ENCODE data around the gene MED7.

MED7 gene

GRCh38 chr5:157165668-157166067 is 23.0 kb upstream of the MED7 start (continued):
- TF ChIP-seq BCL6B (tag by site-specific recombination; IDR thresholded peaks at IDR 0.05) (no peak), PBX3 (CRISPR knock-in tag; IDR thresholded peaks at IDR 0.05) (no peak), BCL11A (tag by site-specific recombination; IDR thresholded peaks at IDR 0.05; ENCODE audit: low read depth) (no peak), YY1 (tag by site-specific recombination; IDR thresholded peaks at IDR 0.05) (no peak), ZNF394 (tag by site-specific recombination; IDR thresholded peaks at IDR 0.05; ENCODE audit: borderline replicate concordance) (no peak), ZNF24 (tag by site-specific recombination; IDR thresholded peaks at IDR 0.05) (no peak)

GRCh38 chr5:157165261-157165660 is 22.6 kb upstream of the MED7 start:
- H3K27ac ChIP-seq (ENCODE audit: extremely low read depth, low read depth, low read length) = no peak overlapping the region
- ChIA-PET POLR2A (interaction anchor here (1.0 kb wide), 1 partner anchor 22 kb away, joined by 3 read pairs; the partner anchor contains the start of gene MED7), CTCF (no interaction called here)
- no peaks in the 10 kb centered on the region for H3K36me3 ChIP-seq (ENCODE audit: control insufficient read depth in 2 of 2, insufficient read depth in 1 of 2, low read length in 2 of 2)
- no peaks in the 10 kb centered on the region for H3K9me3 ChIP-seq (ENCODE audit: control insufficient read depth, insufficient read depth, low read depth, low read length)
- H3K4me3 ChIP-seq (ENCODE audit: low read depth, low read length) = no peak overlapping the region
- TF ChIP-seq ZNF169 (tag by site-specific recombination; IDR thresholded peaks at IDR 0.05) (no peak), MZF1 (tag by site-specific recombination; IDR thresholded peaks at IDR 0.05; ENCODE audit: borderline replicate concordance) (no peak), ZSCAN30 (tag by site-specific recombination; IDR thresholded peaks at IDR 0.05) (no peak), TRIM28 (IDR thresholded peaks at IDR 0.05; ENCODE audit: borderline replicate concordance, low read length) (no peak), ZNF596 (tag by site-specific recombination; IDR thresholded peaks at IDR 0.05) (no peak), SETDB1 (IDR thresholded peaks at IDR 0.05; ENCODE audit: insufficient read length, low read length) (no peak), ZNF221 (tag by site-specific recombination; IDR thresholded peaks at IDR 0.05; ENCODE audit: borderline replicate concordance) (no peak), ZNF776 (tag by site-specific recombination; IDR thresholded peaks at IDR 0.05; ENCODE audit: borderline replicate concordance) (no peak), ZBTB48 (tag by site-specific recombination; IDR thresholded peaks at IDR 0.05) (no peak), ZNF302 (tag by site-specific recombination; IDR thresholded peaks at IDR 0.05; ENCODE audit: low read depth) (no peak), ZNF571 (tag by site-specific recombination; IDR thresholded peaks at IDR 0.05) (no peak), ZNF341 (tag by site-specific recombination; IDR thresholded peaks at IDR 0.05; ENCODE audit: low read depth) (no peak), ZNF514 (tag by site-specific recombination; IDR thresholded peaks at IDR 0.05) (no peak), ZNF561 (tag by site-specific recombination; IDR thresholded peaks at IDR 0.05; ENCODE audit: borderline replicate concordance) (no peak)
- TF ChIP-seq, protein P1, sequence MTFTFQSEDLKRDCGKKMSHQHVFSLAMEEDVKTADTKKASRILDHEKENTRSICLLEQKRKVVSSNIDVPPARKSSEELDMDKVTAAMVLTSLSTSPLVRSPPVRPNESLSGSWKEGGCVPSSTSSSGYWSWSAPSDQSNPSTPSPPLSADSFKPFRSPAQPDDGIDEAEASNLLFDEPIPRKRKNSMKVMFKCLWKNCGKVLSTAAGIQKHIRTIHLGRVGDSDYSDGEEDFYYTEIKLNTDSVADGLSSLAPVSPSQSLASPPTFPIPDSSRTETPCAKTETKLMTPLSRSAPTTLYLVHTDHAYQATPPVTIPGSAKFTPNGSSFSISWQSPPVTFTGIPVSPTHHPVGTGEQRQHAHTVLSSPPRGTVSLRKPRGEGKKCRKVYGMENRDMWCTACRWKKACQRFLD (tag by site-specific recombination; IDR thresholded peaks at IDR 0.05) = no peak
- TF ChIP-seq, protein P2, sequence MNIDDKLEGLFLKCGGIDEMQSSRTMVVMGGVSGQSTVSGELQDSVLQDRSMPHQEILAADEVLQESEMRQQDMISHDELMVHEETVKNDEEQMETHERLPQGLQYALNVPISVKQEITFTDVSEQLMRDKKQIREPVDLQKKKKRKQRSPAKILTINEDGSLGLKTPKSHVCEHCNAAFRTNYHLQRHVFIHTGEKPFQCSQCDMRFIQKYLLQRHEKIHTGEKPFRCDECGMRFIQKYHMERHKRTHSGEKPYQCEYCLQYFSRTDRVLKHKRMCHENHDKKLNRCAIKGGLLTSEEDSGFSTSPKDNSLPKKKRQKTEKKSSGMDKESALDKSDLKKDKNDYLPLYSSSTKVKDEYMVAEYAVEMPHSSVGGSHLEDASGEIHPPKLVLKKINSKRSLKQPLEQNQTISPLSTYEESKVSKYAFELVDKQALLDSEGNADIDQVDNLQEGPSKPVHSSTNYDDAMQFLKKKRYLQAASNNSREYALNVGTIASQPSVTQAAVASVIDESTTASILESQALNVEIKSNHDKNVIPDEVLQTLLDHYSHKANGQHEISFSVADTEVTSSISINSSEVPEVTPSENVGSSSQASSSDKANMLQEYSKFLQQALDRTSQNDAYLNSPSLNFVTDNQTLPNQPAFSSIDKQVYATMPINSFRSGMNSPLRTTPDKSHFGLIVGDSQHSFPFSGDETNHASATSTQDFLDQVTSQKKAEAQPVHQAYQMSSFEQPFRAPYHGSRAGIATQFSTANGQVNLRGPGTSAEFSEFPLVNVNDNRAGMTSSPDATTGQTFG (tag by site-specific recombination; IDR thresholded peaks at IDR 0.05; ENCODE audit: borderline replicate concordance) = no peak
- no peaks in the 10 kb centered on the region for H3K4me1 ChIP-seq (ENCODE audit: control insufficient read depth, insufficient read depth, low read length)
